DMS153 treated with DMSO at 0.1 percent for 48 hours (cell line): Measurements from ENCODE around the gene POC5.
"Not testable (repeated sequence)": the region's sequence is repeated elsewhere in the genome, so short reads cannot be mapped to it uniquely, and the experiment has no call there.

Experiments used
- DNase-seq: peaks from one replicate; lab custom pipeline; 2025; ENCODE audit not compliant: unreplicated experiment; lab: John Stamatoyannopoulos, UW

Gene POC5, protein sequence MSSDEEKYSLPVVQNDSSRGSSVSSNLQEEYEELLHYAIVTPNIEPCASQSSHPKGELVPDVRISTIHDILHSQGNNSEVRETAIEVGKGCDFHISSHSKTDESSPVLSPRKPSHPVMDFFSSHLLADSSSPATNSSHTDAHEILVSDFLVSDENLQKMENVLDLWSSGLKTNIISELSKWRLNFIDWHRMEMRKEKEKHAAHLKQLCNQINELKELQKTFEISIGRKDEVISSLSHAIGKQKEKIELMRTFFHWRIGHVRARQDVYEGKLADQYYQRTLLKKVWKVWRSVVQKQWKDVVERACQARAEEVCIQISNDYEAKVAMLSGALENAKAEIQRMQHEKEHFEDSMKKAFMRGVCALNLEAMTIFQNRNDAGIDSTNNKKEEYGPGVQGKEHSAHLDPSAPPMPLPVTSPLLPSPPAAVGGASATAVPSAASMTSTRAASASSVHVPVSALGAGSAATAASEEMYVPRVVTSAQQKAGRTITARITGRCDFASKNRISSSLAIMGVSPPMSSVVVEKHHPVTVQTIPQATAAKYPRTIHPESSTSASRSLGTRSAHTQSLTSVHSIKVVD

GRCh38 chr5:75717082-75717922 is at the start of gene POC5:
TSS of gene POC5 (minus strand) at chr5:75717437. CDS start at chr5:75712937, 4,500 bp downstream.
- peak; percentile 74 for DNase-seq

GRCh38 chr5:75758116-75758515 is 40.9 kb upstream of the POC5 start:
- DNase-seq, result no peak

- no peak for DNase-seq
These were observed 39.7 kb upstream of the POC5 start for GRCh38 chr5:75756981-75757380.

DNA sequence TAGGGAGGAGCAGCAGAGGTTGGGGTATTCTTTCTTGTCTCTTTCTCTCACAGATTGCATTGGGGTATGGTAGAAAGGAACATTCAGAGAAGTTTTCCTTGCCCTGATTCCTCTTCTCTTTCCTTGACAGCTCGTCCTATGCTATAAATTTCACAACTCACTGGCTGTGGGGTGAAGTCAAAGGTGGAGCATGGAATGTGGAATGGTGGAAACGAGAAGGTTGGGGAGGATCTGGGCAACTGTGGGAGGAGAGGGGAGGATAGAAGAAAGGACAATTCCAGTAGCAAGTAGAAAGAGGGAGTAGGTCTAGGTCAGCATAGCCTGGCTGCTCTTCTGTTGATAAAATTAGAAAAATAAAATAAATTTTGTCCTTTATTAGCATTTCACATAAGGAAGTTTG is 39.0 kb upstream of the POC5 start:
- no peak for DNase-seq

DNA sequence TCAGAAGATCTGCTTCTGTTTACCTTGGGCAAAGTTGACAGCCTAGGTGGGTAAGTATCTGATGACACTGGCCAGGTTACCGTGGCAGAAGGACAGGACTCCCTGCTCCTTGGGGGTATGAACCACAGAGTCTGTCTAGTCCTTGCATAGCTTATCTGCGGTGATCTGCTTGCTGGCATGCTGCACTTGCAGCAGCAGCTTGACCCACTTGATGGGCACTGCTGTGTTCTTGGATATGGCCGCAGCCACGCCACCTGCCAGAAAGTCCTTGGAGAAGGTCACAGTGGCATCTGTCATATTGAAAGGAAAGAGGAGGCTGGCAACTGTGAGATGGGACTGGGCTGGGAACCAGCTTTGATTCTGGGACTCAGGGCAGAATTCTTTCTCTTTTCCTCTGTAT is 35.9 kb upstream of the POC5 start:
- DNase-seq, result no peak

- DNase-seq, result no peak
These were observed 27.1 kb upstream of the POC5 start for GRCh38 chr5:75744355-75744754.

DNA sequence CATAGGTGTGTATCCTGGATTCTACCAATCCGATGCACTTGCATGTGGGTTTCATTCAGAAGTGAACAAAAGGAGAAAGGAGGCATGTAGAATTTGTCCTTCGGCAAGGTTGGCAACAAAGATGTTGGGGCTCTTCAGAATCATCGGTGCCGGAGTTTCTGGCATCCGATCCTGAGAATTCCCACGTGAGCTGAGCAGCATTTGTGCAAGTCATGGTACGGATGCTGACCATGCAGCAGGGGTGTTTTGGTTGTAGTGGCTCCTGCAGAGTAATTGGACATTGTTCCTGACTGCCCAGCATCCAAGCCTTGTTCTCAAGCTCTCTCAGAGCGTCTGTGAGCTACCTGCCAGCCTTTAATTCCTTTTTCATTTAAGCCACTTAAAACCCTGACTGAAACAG is 19.0 kb upstream of the POC5 start:
- DNase-seq, result no peak

DNA sequence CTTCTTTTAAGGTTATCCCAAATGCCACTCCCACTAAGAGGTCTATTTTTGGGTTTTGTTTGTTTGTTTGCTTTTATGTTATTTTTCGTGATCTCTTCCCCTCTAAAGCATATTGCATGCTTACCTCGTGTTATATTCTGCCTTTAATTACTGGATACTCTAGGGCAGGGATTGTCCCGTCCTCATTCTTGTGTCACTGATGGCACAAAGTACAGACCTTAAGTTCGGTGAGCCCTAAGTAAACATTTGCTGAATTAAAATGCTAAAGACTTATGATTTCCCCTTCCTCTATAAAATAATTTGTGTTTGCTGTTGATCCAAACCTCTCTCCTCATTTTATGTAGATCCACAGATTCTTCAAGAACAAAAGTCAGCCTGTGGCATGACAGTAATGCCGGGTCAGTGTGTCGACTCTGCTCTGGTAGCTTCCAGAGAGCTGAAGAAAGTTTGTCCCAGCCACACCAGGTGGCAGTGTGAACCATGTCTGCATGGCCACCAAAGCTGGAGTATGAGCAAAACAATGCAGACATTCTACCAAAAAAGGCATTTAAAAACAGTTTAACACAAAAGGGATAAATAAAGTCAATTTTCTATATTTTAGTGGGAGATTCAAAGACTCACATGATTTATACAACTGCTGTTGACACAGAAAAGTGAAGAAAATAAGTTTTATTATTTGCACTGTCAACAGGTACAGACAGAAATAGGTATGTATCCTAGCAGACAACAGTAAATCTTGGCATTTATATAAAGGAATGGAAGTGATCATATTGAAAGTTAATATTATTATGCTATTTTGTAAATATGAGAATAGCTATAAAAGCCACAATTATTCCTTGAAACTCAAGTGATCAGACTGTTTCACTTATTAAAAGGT is 17.9 kb upstream of the POC5 start:
- DNase-seq, result peak; percentile 2

DNA sequence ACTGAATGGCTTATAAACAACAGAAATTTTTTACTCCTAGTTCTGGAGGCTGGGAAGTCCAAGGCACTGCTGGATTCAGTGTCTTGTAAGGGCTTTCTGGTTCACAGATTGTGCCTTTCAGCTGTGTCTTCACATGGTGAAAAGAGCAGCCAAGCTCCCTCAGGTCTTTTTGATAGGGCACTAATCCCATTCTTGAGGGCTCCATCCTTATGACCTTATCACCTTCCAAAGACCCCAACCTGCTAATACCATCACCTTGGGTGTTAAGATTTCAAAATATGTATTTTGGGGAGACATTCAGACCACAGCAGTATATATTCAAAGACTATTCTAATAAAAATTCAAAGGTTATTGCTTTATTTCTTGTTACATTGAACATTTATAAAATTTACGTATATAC is 16.5 kb upstream of the POC5 start:
- DNase-seq, result no peak

- DNase-seq, result not testable (repeated sequence)
These were observed 14.3 kb upstream of the POC5 start for GRCh38 chr5:75731515-75731914.

- DNase-seq, result no peak
These were observed 12.1 kb upstream of the POC5 start for GRCh38 chr5:75729321-75729720.

- no peak for DNase-seq
These were observed 10.7 kb upstream of the POC5 start for GRCh38 chr5:75727931-75728330.

DNA sequence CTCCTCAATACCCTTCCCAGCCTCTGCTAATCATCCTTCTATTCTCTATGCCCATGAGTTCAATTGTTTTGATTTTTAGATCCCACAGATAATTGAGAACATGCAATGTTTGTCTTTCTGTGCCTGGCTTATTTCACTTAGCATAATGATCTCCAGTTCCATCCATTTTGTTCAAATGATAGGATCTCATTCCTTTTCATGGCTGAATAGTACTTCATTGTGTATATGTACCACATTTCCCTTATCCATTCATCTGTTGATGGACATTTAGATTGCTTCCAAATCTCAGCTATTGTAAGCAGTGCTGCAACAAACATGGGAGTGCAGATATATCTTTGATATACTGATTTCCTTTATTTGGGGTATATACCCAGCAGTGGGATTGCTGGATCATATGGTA is 9.0 kb upstream of the POC5 start:
- not testable (repeated sequence) for DNase-seq

DNA sequence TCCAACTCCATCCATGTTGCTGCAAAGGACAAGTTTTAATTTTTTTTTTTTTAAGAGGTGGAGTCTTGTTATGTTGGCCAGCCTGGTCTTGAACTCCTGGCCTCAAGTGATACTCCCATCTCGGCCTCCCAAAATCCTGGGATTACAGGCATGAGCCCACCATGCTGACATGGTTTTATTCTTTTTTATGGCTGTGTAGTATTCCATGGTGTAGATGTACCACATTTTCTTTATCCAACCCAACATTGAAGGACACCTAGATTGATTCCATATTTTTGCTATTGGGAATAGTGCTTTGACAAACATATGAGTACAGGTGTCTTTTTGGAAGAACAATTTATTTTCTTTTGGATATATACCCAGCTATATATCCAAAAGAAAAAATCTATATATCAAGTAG is 6.1 kb upstream of the POC5 start:
- no peak for DNase-seq

DNA sequence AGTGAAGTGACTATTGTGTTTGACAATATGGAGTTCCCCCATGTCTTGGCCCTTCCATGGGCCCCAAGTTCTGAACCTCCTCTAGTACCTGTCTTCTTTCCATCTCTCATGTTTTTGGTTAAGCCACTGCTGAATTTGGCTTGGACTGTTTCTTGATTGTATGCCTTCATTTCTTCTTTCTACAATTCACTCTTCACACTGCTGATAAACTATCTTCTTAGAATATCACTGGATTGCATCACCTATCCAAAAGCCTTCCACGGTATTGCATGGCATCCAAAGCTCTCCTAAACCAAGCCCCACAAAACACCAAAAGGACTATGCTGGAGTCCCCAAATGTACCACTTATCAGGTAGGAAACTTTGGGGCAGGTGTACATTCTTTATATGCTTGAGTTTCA is 4.3 kb upstream of the POC5 start:
- no peak for DNase-seq

DNA sequence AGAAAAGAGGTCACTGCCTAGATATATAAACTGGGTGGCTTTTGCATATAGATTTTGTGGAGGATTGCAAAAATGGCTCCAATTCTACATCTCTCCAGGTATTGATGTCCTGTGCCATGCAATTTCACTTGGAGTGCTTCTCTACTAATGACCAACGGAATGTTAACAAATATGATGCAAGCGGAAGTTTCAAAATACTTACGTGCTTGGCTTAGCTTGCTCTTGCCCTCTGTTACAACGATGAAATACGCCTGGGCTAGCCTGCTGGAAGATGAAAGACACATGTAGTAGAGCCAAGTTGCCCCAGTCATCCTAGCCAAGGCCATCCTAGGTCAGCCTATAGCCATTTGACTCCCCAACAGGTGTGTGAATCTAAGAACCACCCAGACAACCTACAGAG is 3.6 kb upstream of the POC5 start:
- no peak for DNase-seq

DNA sequence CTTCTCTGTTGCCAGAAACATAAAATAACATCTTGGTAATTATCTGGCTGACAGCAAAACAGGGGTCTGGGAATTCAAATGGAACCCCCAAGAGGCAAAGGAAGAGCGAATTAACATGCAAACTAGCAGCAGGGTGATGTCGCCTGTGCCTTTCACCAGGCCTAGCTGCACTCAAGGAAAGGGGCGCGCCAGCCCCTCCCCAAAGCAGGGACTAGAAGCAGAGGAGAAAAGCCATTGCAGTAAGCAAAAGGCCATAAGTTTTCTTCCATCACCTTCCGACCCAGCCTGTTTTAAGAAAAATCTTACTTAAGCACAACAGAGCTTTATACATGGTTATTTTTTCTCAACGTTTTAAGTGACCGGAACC is 539 bp downstream of the POC5 start:
- no peak for DNase-seq

- no peak for DNase-seq
These were observed 5.1 kb downstream of the POC5 start for GRCh38 chr5:75712091-75712490.

DNA sequence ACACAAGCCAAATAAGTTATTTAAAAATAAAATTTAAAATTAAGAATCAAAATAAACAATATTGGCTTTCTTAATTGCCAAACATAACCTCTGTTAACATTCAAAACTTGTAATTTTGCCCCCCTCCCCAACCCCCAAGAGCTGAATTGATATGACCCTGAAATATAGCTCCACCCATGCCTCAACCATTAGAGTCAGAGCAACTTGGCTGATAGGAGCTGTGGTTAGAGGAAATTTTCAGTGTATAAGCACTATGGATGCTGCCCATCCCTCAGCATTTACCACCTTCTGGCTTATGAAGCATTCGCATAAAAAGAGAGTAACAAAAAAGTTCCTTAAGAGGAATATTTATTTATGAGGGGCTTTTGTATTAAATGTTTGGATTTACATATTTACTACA is 6.1 kb downstream of the POC5 start:
- DNase-seq, result no peak

- no peak for DNase-seq
These were observed 6.6 kb downstream of the POC5 start for GRCh38 chr5:75710637-75711036.

DNA sequence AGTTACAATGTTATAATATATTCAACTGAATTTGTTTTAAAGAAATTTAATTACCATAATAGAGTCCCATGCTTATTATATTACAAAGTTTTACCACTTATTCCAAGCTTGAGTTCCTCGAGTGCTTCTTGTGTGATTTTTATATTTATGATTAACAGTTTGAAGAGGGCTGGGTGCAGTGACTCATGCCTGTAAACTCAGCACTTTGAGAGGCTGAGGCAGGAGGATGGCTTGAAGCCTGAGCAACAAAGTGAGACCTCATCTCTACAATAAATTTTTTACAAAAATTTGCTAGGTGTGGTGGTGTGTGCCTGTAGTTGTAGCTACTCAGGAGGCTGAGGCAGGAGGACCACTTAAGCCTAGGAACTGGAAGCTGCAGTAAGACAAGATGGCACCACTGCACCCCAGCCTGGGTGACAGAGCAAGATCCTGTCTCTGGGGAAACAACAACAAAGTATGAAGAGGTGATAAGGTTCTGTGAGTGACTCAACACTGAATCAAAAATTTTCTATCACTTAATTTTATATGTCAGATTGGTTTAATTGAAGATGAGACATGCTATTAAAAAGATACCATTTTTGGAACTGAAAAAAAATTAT is 9.2 kb downstream of the POC5 start:
- DNase-seq, result no peak
